HFFc6 (cell line): Measurements from ENCODE around the gene SLC23A2. TPM values are rescaled to one million over a fixed set of nuclear protein-coding genes. Genes with fewer than 3 reads are reported as not detected.
A peak's percentile ranks its signal among the peaks of the same experiment; 100 is the strongest.
"Not testable (repeated sequence)": the region's sequence is repeated elsewhere in the genome, so short reads cannot be mapped to it uniquely, and the experiment has no call there.

ENCODE experiments used
- DNase-seq: peaks from one replicate; pipeline ENCODE4 v3.0.0-alpha.2; 2018
- H3K27ac Mint-ChIP-seq: 2 replicates; pipeline ENCODE4 v1.8.0; 2020; ENCODE audit warnings: mild to moderate bottlenecking, mixed read lengths
- H3K27me3 Mint-ChIP-seq: 2 replicates; pipeline ENCODE4 v1.8.0; 2021; ENCODE audit warnings: mild to moderate bottlenecking, moderate library complexity, mixed read lengths; ENCODE audit not compliant: insufficient read depth
- H3K36me3 Mint-ChIP-seq: 2 replicates; pipeline ENCODE4 v1.8.0; 2021; ENCODE audit warnings: low read depth, mixed read lengths
- H3K4me1 Mint-ChIP-seq: 2 replicates; pipeline ENCODE4 v1.8.0; 2020; ENCODE audit warnings: low read depth, mixed read lengths
- H3K4me3 Mint-ChIP-seq: 2 replicates; pipeline ENCODE4 v1.8.0; 2020; ENCODE audit warnings: mild to moderate bottlenecking, moderate library complexity, mixed read lengths
- H3K9me3 Mint-ChIP-seq: 2 replicates; pipeline ENCODE4 v1.8.0; 2020; ENCODE audit warnings: mild to moderate bottlenecking, mixed read lengths
- CTCF ChIP-seq: fragments of 200-600 bp; sonication (generic); IDR thresholded peaks from 2 replicates; pipeline ENCODE4 v1.5.0; 2021; ENCODE audit warnings: antibody characterized with exemption, mild to moderate bottlenecking
- total RNA-seq, 6 experiments: library from RNA; stranded (reverse); fragmentation: NEBNext Ultra II Directional; extraction: Animal tissue kit (Norgen Biotek cat#: 25700); gene quantifications; 2 replicates in 1 of 6; 3 replicates in 5 of 6; pipeline ENCODE4 v1.2.3, GENCODE V29; 2021

The SLC23A2 gene
- total RNA-seq, 6 experiments from 2014 or later: 12.5 to 17.2 (median 15.7) TPM

- Mint-ChIP-seq H3K9me3 (no peaks in the 10 kb centered on the region), H3K36me3 (no peaks in the 10 kb centered on the region; the same call in 1 of the 2 replicates), H3K27ac (peak overlapping the region; percentile 46; the same call in 1 of the 2 replicates), H3K27me3 (no peaks in the 10 kb centered on the region; the same call in 1 of the 2 replicates), H3K4me3 (no peak overlapping the region), H3K4me1 (peaks cover 22% of the 10 kb centered on the region)
- DNase-seq: no peak
- no peak for TF ChIP-seq CTCF
Observed at GRCh38 chr20:4926531-4927156, 74.7 kb downstream of the SLC23A2 start.

GRCh38 chr20:4925842-4926530, 75.3 kb downstream of the SLC23A2 start:
- H3K9me3 Mint-ChIP-seq: no peaks in the 10 kb centered on the region
- H3K27ac Mint-ChIP-seq: peak overlapping the region; percentile 46; the same call in 1 of the 2 replicates
- DNase-seq: no peak
- no peak overlapping the region for H3K4me3 Mint-ChIP-seq
- H3K27me3 Mint-ChIP-seq: no peaks in the 10 kb centered on the region; the same call in 1 of the 2 replicates
- H3K4me1 Mint-ChIP-seq: peaks cover 22% of the 10 kb centered on the region
- no peak for TF ChIP-seq CTCF
- H3K36me3 Mint-ChIP-seq: no peaks in the 10 kb centered on the region; the same call in 1 of the 2 replicates

GRCh38 chr20:4924446-4924845, 76.9 kb downstream of the SLC23A2 start:
- H3K36me3 Mint-ChIP-seq: no peaks in the 10 kb centered on the region; the same call in 1 of the 2 replicates
- no peak for TF ChIP-seq CTCF
- no peaks in the 10 kb centered on the region; the same call in 1 of the 2 replicates for H3K27me3 Mint-ChIP-seq
- H3K27ac Mint-ChIP-seq: no peak overlapping the region
- H3K4me1 Mint-ChIP-seq: peaks cover 14% of the 10 kb centered on the region
- no peaks in the 10 kb centered on the region for H3K9me3 Mint-ChIP-seq
- no peak overlapping the region for H3K4me3 Mint-ChIP-seq
- no peak for DNase-seq

- Mint-ChIP-seq H3K4me3 (no peak overlapping the region), H3K4me1 (peaks cover 14% of the 10 kb centered on the region), H3K9me3 (no peaks in the 10 kb centered on the region), H3K27me3 (no peaks in the 10 kb centered on the region; the same call in 1 of the 2 replicates), H3K36me3 (no peaks in the 10 kb centered on the region; the same call in 1 of the 2 replicates), H3K27ac (no peak overlapping the region)
- no peak for DNase-seq
- TF ChIP-seq CTCF: no peak
Observed at GRCh38 chr20:4924032-4924431, 77.3 kb downstream of the SLC23A2 start.

GRCh38 chr20:4922186-4922585, 79.1 kb downstream of the SLC23A2 start:
- no peaks in the 10 kb centered on the region; the same call in 1 of the 2 replicates for H3K27me3 Mint-ChIP-seq
- no peak overlapping the region for H3K4me3 Mint-ChIP-seq
- H3K4me1 Mint-ChIP-seq: peaks cover 16% of the 10 kb centered on the region
- no peaks in the 10 kb centered on the region for H3K9me3 Mint-ChIP-seq
- no peak overlapping the region for H3K27ac Mint-ChIP-seq
- no peak for TF ChIP-seq CTCF
- no peaks in the 10 kb centered on the region; the same call in 1 of the 2 replicates for H3K36me3 Mint-ChIP-seq
- no peak for DNase-seq

- not testable (repeated sequence) for H3K9me3 Mint-ChIP-seq, H3K36me3 Mint-ChIP-seq, DNase-seq, H3K4me3 Mint-ChIP-seq, H3K27me3 Mint-ChIP-seq, H3K27ac Mint-ChIP-seq
- H3K4me1 Mint-ChIP-seq: peaks cover 15% of the 10 kb centered on the region
Observed at GRCh38 chr20:4921271-4921670, 80.0 kb downstream of the SLC23A2 start.
